GM12801 (cell line): ENCODE measurements around the gene MAPKAP1.

Experiments used
- TF ChIP-seq, protein P1 (sequence below): IDR thresholded peaks from one replicate; pipeline ENCODE4 v1.5.1; 2011; ENCODE audit warnings: control low read depth; ENCODE audit not compliant: insufficient read length; ENCODE audit errors: extremely low read depth

MAPKAP1 gene

GRCh38 chr9:125534971-125535701, 171.9 kb downstream of the MAPKAP1 start:
- TF ChIP-seq, protein P1, sequence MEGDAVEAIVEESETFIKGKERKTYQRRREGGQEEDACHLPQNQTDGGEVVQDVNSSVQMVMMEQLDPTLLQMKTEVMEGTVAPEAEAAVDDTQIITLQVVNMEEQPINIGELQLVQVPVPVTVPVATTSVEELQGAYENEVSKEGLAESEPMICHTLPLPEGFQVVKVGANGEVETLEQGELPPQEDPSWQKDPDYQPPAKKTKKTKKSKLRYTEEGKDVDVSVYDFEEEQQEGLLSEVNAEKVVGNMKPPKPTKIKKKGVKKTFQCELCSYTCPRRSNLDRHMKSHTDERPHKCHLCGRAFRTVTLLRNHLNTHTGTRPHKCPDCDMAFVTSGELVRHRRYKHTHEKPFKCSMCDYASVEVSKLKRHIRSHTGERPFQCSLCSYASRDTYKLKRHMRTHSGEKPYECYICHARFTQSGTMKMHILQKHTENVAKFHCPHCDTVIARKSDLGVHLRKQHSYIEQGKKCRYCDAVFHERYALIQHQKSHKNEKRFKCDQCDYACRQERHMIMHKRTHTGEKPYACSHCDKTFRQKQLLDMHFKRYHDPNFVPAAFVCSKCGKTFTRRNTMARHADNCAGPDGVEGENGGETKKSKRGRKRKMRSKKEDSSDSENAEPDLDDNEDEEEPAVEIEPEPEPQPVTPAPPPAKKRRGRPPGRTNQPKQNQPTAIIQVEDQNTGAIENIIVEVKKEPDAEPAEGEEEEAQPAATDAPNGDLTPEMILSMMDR, result no peak

GRCh38 chr9:125532812-125533594, 174.0 kb downstream of the MAPKAP1 start:
- TF ChIP-seq, protein P1, result no peak

GRCh38 chr9:125532412-125532811, 174.6 kb downstream of the MAPKAP1 start:
- TF ChIP-seq, protein P1, result no peak

- TF ChIP-seq, protein P1, result no peak
These were observed 177.2 kb downstream of the MAPKAP1 start for GRCh38 chr9:125529589-125530515.

- TF ChIP-seq, protein P1, result no peak
These were observed 177.9 kb downstream of the MAPKAP1 start for GRCh38 chr9:125529107-125529506.

- TF ChIP-seq, protein P1, result no peak
These were observed 179.5 kb downstream of the MAPKAP1 start for GRCh38 chr9:125527471-125528002.
